Large intestine (tissue), 3 donors: ENCODE measurements around the gene CHD1L. TPM values are rescaled to one million over a fixed set of nuclear protein-coding genes. Genes with fewer than 3 reads are reported as not detected.

Source experiments
- DNase-seq, 2 donors: peaks; one replicate each; pipeline versions ENCODE4 v3.0.0 to v3.0.0-alpha.2; 2013
- H3K27ac ChIP-seq: one replicate; pipeline ENCODE4 v1.5.1; 2013; ENCODE audit warnings: low read length
- H3K27me3 ChIP-seq: 2 replicates; pipeline ENCODE4 v1.6.1; 2013; ENCODE audit warnings: low read length; ENCODE audit not compliant: control insufficient read depth, insufficient read depth
- H3K36me3 ChIP-seq: 2 replicates; pipeline ENCODE4 v1.6.1; 2013; ENCODE audit warnings: low read length; ENCODE audit not compliant: control insufficient read depth, insufficient read depth
- H3K4me1 ChIP-seq: one replicate; pipeline ENCODE4 v1.6.1; 2013; ENCODE audit warnings: low read length; ENCODE audit not compliant: control insufficient read depth, insufficient read depth
- H3K4me3 ChIP-seq: one replicate; pipeline ENCODE4 v1.5.1; 2013; ENCODE audit warnings: low read length
- H3K9me3 ChIP-seq: one replicate; pipeline ENCODE4 v1.6.1; 2013; ENCODE audit warnings: mild to moderate bottlenecking, low read depth, low read length, moderate library complexity; ENCODE audit not compliant: control insufficient read depth
- WGBS: methylation state at CpG from one replicate; pipeline ENCODE4 v1.1.5; 2013; ENCODE audit warnings: low lambda C conversion rate; ENCODE audit not compliant: insufficient coverage; 5-methylcytosine and 5-hydroxymethylcytosine counted together
- polyA plus RNA-seq: library from polyadenylated mRNA; unstranded; fragments of 120-200 nt; gene quantifications from one replicate; pipeline ENCODE4 v1.2.1, GENCODE V29; 2013

Gene CHD1L
- polyA plus RNA-seq, 1 donor = 37.1 TPM

DNA sequence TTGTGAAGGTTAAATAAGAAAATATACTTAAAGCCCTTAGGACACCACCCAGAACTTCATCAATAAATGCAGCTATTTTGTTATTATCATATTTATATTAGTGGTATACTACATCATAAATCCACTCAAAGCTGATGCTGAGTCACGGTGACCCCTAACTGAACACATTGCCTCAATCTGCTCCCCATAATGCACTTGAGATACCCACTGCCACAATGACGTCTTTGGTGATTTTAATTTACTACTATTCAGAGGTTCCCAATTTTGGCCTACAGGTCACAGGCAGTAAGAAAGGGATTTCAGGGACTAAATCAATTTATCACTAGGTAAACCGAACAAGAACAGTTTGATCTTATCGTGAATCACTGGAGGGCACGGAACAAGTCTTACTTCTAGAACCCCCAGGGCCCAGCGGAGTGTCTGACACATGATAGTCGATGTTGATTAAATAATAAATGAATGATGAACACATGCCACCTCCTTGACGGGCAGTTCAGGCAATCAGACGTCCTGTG is 493 bp upstream of the CHD1L start:
- no peak for DNase-seq
- H3K36me3 ChIP-seq = no peaks in the 10 kb centered on the region
- H3K4me3 ChIP-seq = peak overlapping the region; percentile 73
- no peaks in the 10 kb centered on the region for H3K9me3 ChIP-seq
- peak overlapping the region; percentile 17 for H3K27ac ChIP-seq
- H3K27me3 ChIP-seq = no peaks in the 10 kb centered on the region
- no CpG with 5 or more reads among the region's 9 CpGs for WGBS
- H3K4me1 ChIP-seq = peaks cover 37% of the 10 kb centered on the region

- Histone ChIP-seq H3K9me3 (no peaks in the 10 kb centered on the region), H3K27me3 (no peaks in the 10 kb centered on the region), H3K4me1 (peaks cover 29% of the 10 kb centered on the region), H3K4me3 (peak overlapping the region; percentile 73), H3K36me3 (no peaks in the 10 kb centered on the region), H3K27ac (peak overlapping the region; percentile 58)
- no peak for DNase-seq
- 0% methylated on average over 4 of the region's 30 CpGs for WGBS
Measured at GRCh38 chr1:147243228-147243685, 773 bp downstream of the CHD1L start.

DNA sequence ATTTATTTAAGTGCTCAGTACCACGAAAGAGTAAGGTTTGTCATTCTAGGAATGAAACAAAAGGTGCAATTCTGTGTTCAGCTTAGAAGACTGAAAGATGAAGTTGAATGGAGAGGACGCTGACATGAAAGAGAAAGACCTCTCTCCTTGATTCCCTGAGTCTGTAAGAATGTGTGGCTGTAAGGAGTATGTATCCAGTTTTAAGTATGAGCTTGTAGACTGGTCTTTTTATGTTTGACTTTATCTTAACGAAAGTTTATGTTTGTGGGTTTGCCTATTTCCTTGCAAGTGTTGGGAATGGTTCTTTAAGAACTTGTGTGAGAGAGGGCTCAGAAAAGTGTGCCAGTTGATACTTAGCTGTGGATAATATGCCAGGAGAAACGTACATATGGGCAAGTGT is 1.4 kb downstream of the CHD1L start:
- H3K9me3 ChIP-seq = no peaks in the 10 kb centered on the region
- 10% methylated on average over 2 of the region's 4 CpGs for WGBS

DNA sequence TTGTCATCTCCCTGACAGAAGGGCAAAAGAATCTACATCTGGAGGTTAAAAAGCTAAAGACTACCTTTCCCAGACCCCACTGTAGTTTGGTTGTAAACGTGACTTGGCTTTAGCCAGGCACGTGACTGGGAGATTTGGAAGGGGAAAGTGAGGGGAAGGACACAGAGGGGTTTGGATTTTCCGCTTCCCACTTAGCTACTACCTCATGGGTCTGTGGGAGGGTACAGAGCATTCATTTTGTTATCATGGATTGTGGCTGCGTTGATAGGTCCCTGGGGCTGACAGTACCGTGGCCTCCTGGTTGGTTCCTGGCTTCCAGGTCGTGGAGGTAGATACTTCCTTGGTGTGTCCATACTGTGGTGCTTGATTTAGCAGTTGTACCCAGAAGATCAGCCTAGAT is 2.6 kb downstream of the CHD1L start:
- no peaks in the 10 kb centered on the region for H3K36me3 ChIP-seq
- no peak overlapping the region for H3K4me3 ChIP-seq
- no peaks in the 10 kb centered on the region for H3K27me3 ChIP-seq
- WGBS = no CpG with 5 or more reads among the region's 6 CpGs
- H3K27ac ChIP-seq = no peak overlapping the region
- no peaks in the 10 kb centered on the region for H3K9me3 ChIP-seq
- peaks cover 12% of the 10 kb centered on the region for H3K4me1 ChIP-seq
- DNase-seq = no peak

More for the DNA sequence above, 1.4 kb downstream of the CHD1L start:
- DNase-seq = no peak
- Histone ChIP-seq H3K4me1 (peaks cover 23% of the 10 kb centered on the region), H3K4me3 (peak overlapping the region; percentile 73), H3K36me3 (no peaks in the 10 kb centered on the region), H3K27me3 (no peaks in the 10 kb centered on the region), H3K27ac (peak overlapping the region; percentile 58)

DNA sequence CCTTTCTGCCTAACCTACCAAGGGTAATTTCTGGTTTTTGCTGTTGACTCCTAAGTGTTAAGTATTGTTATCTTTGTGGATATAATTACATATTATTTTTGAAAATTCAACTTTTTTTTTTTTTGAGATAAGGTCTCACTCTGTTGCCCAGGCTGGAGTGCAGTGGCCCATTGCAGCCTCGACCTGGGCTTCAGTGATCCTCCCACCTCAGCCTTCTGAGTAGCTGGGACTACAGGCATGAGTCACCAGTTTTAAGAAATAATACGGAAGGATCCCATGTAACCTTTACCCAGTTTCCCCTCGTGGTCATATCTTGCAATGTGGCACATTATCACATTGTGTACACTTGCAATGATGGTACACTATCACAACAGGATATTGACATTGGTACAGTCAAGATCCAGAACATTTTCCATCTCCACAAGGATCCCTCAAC is 3.1 kb downstream of the CHD1L start:
- Histone ChIP-seq H3K4me3 (no peak overlapping the region), H3K9me3 (no peaks in the 10 kb centered on the region), H3K36me3 (no peaks in the 10 kb centered on the region), H3K27me3 (no peaks in the 10 kb centered on the region), H3K4me1 (peaks cover 10% of the 10 kb centered on the region), H3K27ac (no peak overlapping the region)
- WGBS = no CpG with 5 or more reads among the region's 3 CpGs
- no peak for DNase-seq

- Histone ChIP-seq H3K27me3 (no peaks in the 10 kb centered on the region), H3K36me3 (no peaks in the 10 kb centered on the region), H3K27ac (no peak overlapping the region), H3K4me3 (no peak overlapping the region), H3K9me3 (no peaks in the 10 kb centered on the region), H3K4me1 (peaks cover 7% of the 10 kb centered on the region)
- no CpG with 5 or more reads among the region's 2 CpGs for WGBS
- no peak for DNase-seq
Measured at GRCh38 chr1:147246044-147246690, 3.7 kb downstream of the CHD1L start.

- peaks cover 5% of the 10 kb centered on the region for H3K4me1 ChIP-seq
- no peaks in the 10 kb centered on the region for H3K36me3 ChIP-seq
- no peaks in the 10 kb centered on the region for H3K9me3 ChIP-seq
- H3K27me3 ChIP-seq = no peaks in the 10 kb centered on the region
- no peak overlapping the region for H3K27ac ChIP-seq
- no peak for DNase-seq
- WGBS = 71% methylated on average over 1 of the region's 2 CpGs
- no peak overlapping the region for H3K4me3 ChIP-seq
Measured at GRCh38 chr1:147246910-147247655, 4.6 kb downstream of the CHD1L start.

DNA sequence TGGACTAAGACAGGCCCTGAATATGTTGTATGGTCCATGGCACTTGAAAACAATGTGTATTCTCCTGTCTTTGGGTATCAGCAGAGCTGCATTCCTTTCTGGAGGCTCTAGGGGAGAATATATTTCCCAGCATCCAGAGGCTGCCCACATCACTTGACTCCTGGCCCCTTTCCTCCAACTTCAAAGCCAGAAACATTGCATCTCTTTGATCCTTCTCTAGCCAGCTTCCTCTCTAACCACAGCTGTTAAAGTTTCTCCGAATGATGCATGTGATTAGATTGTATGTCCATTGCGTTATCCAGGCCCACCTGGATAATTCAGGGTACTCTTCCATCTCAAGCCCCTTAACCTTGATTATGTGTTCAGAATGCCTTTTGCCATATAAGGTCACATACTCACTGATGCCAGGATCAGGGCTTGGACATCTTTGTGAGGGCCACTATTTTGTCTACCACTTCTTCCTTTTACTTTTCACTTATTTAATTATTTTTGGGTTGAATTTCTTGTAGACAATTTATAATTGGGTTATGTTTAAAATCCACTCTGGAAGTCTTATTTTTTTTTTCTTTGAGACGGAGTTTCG is 5.3 kb downstream of the CHD1L start:
- Histone ChIP-seq H3K9me3 (no peaks in the 10 kb centered on the region), H3K4me1 (peaks cover 2% of the 10 kb centered on the region), H3K36me3 (peaks cover 2% of the 10 kb centered on the region), H3K27ac (no peak overlapping the region), H3K4me3 (no peak overlapping the region), H3K27me3 (no peaks in the 10 kb centered on the region)
- whole genome bisulfite sequencing = 79% methylated on average over 2 of the region's 4 CpGs
- no peak for DNase-seq

DNA sequence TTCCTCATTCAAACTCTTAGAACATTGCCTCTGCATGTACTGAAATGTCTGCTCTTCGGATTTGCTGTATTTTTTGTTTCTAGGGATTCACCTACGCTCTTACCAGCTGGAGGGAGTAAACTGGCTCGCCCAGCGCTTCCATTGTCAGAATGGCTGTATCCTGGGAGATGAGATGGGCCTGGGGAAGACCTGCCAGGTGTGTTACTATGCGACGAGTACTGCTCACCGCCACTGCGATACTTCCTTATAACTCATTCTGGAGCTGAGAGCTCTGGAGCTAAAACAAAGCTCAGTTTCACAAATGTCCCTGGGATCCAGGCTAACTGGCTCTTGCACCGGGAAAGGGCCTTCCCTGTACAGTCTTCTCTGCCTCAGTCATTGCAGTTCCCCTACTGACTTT is 10.1 kb downstream of the CHD1L start:
- no peaks in the 10 kb centered on the region for H3K4me1 ChIP-seq
- no peak overlapping the region for H3K4me3 ChIP-seq
- WGBS = 100% methylated on average over 1 of the region's 9 CpGs
- H3K27me3 ChIP-seq = no peaks in the 10 kb centered on the region
- H3K27ac ChIP-seq = no peak overlapping the region
- no peaks in the 10 kb centered on the region for H3K9me3 ChIP-seq
- peaks cover 12% of the 10 kb centered on the region for H3K36me3 ChIP-seq
- no peak for DNase-seq

DNA sequence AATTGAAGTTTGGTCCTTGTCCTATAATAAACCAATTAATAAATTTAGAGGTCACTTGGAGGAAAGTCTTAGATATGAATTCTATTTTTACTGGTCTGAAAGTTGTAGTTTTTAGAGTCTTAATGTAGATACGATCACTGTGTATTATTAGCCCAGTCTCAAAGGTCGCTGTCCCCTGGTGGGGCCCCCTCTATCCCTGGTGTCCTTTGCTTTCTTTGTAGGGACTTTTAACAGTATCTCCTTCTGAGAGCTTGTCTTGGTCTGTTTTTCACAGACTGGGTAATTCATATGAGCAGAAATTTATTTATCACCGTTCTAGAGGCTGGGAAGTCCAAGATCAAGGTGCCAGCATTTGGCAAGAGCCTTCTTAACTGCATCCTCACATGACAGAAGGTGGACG is 18.5 kb downstream of the CHD1L start:
- WGBS = 67% methylated on average over 1 of the region's 4 CpGs
- Histone ChIP-seq H3K27me3 (no peaks in the 10 kb centered on the region), H3K9me3 (no peaks in the 10 kb centered on the region), H3K36me3 (peaks cover 42% of the 10 kb centered on the region), H3K4me1 (no peaks in the 10 kb centered on the region), H3K4me3 (no peak overlapping the region), H3K27ac (no peak overlapping the region)
- peak in 1 of 2 donors; percentile 50 for DNase-seq
